ENCODE results near the gene FMO5.

- TF ChIP-seq CTCF (conservative IDR thresholded peaks at IDR 0.05; ENCODE audit: low read depth in 2 of 2), result no peak
- no peak for TF ChIP-seq EZH2 (IDR thresholded peaks at IDR 0.05; ENCODE audit: low read depth, unreplicated experiment)
- TF ChIP-seq REST (IDR thresholded peaks at IDR 0.05; ENCODE audit: unreplicated experiment), result no peak
- no peak for TF ChIP-seq EZH2phosphoT487 (IDR thresholded peaks at IDR 0.05; ENCODE audit: unreplicated experiment)
- TF ChIP-seq CREB1 (CRISPR knock-in tag; IDR thresholded peaks at IDR 0.05; ENCODE audit: low read depth), result no peak
- no peak for TF ChIP-seq POLR2AphosphoS5 (IDR thresholded peaks at IDR 0.05; ENCODE audit: low read depth)
- no peak for TF ChIP-seq ETS1 (IDR thresholded peaks at IDR 0.05)
- TF ChIP-seq ZNF462 (CRISPR knock-in tag; IDR thresholded peaks at IDR 0.05), result no peak
- TF ChIP-seq JUNB (IDR thresholded peaks at IDR 0.05; ENCODE audit: unreplicated experiment), result no peak
- TF ChIP-seq ZNF331 (CRISPR knock-in tag; IDR thresholded peaks at IDR 0.05; ENCODE audit: low read depth), result no peak
Observed at GRCh38 chr1:147152772-147153171, 72.4 kb downstream of the FMO5 start.

Measured in GM23338 (cell line).